ENCODE data around the gene SLC44A4.
"Not testable (repeated sequence)": the region's sequence is repeated elsewhere in the genome, so short reads cannot be mapped to it uniquely, and the experiment has no call there.

SLC44A4 gene

GRCh38 chr6:31817929-31818511 lies 60.8 kb downstream of the SLC44A4 start:
- POLR2A ChIA-PET, result interaction anchor here (0.7 to 2.4 kb wide), 3 partner anchors 9 to 12 kb away, joined by 7 to 20 read pairs (median 7); partner anchors contain the start of genes HSPA1B and LSM2
- H3K4me3 ChIP-seq (ENCODE audit: low read depth, low read length), result peak overlapping the region; percentile 33
- peak overlapping the region; percentile 1; the same call in 1 of the 2 replicates for H3K27ac ChIP-seq (ENCODE audit: extremely low read depth, low read depth, low read length)

GRCh38 chr6:31817133-31817928 lies 61.5 kb downstream of the SLC44A4 start:
- H3K4me1 ChIP-seq (ENCODE audit: control insufficient read depth, insufficient read depth, low read length); H3K9me3 ChIP-seq (ENCODE audit: control insufficient read depth, insufficient read depth, low read depth, low read length): not testable (repeated sequence)
- ChIA-PET POLR2A (interaction anchor here (0.7 to 2.4 kb wide), 3 partner anchors 10 to 12 kb away, joined by 7 to 20 read pairs (median 7); partner anchors contain the start of genes HSPA1B and LSM2), CTCF (interaction anchor here (0.5 kb wide), 1 partner anchor 28 kb away, joined by 3 read pairs; no protein-coding TSS in a partner anchor)
- H3K36me3 ChIP-seq (ENCODE audit: control insufficient read depth in 2 of 2, insufficient read depth in 1 of 2, low read length in 2 of 2), result peaks cover 0 to 25% of the 10 kb centered on the region in 2 experiments; a peak in 1 of 3 replicates
- H3K4me3 ChIP-seq (ENCODE audit: low read depth, low read length), result peak overlapping the region; percentile 33
- peak overlapping the region; percentile 54; the same call in 1 of the 2 replicates for H3K27ac ChIP-seq (ENCODE audit: extremely low read depth, low read depth, low read length)

More at GRCh38 chr6:31817929-31818511, 60.8 kb downstream of the SLC44A4 start:
- H3K9me3 ChIP-seq (ENCODE audit: control insufficient read depth, insufficient read depth, low read depth, low read length); H3K4me1 ChIP-seq (ENCODE audit: control insufficient read depth, insufficient read depth, low read length): not testable (repeated sequence)
- CTCF ChIA-PET, result interaction anchor here (0.5 to 1.2 kb wide), 2 partner anchors 11 to 28 kb away, joined by 3 read pairs; partner anchors contain the start of gene LSM2
- TF ChIP-seq ZNF121 (tag by site-specific recombination; IDR thresholded peaks at IDR 0.05), result peak; percentile 78
- TF ChIP-seq ZNF600 (tag by site-specific recombination; IDR thresholded peaks at IDR 0.05), result 0 out of 2 replicates have a peak, but pooled peaks have one; percentile 28
- TF ChIP-seq, protein P1, sequence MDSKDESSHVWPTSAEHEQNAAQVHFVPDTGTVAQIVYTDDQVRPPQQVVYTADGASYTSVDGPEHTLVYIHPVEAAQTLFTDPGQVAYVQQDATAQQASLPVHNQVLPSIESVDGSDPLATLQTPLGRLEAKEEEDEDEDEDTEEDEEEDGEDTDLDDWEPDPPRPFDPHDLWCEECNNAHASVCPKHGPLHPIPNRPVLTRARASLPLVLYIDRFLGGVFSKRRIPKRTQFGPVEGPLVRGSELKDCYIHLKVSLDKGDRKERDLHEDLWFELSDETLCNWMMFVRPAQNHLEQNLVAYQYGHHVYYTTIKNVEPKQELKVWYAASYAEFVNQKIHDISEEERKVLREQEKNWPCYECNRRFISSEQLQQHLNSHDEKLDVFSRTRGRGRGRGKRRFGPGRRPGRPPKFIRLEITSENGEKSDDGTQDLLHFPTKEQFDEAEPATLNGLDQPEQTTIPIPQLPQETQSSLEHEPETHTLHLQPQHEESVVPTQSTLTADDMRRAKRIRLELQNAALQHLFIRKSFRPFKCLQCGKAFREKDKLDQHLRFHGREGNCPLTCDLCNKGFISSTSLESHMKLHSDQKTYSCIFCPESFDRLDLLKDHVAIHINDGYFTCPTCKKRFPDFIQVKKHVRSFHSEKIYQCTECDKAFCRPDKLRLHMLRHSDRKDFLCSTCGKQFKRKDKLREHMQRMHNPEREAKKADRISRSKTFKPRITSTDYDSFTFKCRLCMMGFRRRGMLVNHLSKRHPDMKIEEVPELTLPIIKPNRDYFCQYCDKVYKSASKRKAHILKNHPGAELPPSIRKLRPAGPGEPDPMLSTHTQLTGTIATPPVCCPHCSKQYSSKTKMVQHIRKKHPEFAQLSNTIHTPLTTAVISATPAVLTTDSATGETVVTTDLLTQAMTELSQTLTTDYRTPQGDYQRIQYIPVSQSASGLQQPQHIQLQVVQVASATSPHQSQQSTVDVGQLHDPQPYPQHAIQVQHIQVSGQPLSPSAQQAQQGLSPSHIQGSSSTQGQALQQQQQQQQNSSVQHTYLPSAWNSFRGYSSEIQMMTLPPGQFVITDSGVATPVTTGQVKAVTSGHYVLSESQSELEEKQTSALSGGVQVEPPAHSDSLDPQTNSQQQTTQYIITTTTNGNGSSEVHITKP (tag by site-specific recombination; IDR thresholded peaks at IDR 0.05), result peak; percentile 60; the same call in 1 of the 2 replicates
- peak; percentile 43; the same call in 1 of the 2 replicates for TF ChIP-seq ZFHX2 (tag by site-specific recombination; conservative IDR thresholded peaks at IDR 0.05)
- TF ChIP-seq EGR2 (tag by site-specific recombination; IDR thresholded peaks at IDR 0.05; ENCODE audit: low read depth), result peak; percentile 22; the same call in 1 of the 2 replicates
- TF ChIP-seq SP7 (tag by site-specific recombination; IDR thresholded peaks at IDR 0.05), result 0 out of 2 replicates have a peak, but pooled peaks have one; percentile 6
- peaks cover 0 to 25% of the 10 kb centered on the region in 2 experiments; a peak in 1 of 3 replicates for H3K36me3 ChIP-seq (ENCODE audit: control insufficient read depth in 2 of 2, insufficient read depth in 1 of 2, low read length in 2 of 2)

DNA sequence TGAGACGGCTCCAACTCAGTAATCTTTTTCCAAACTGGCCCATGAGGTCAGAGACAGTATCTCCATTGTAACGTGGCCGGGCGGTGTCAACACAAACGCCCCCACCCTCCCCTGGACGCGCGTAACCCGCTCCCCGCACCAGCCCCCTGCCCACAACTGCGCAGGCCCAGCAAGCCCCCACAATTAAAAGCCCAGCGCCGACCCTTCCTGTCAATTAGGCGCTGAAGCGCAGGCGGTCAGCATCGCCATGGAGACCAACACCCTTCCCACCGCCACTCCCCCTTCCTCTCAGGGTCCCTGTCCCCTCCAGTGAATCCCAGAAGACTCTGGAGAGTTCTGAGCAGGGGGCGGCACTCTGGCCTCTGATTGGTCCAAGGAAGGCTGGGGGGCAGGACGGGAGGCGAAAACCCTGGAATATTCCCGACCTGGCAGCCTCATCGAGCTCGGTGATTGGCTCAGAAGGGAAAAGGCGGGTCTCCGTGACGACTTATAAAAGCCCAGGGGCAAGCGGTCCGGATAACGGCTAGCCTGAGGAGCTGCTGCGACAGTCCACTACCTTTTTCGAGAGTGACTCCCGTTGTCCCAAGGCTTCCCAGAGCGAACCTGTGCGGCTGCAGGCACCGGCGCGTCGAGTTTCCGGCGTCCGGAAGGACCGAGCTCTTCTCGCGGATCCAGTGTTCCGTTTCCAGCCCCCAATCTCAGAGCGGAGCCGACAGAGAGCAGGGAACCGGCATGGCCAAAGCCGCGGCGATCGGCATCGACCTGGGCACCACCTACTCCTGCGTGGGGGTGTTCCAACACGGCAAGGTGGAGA lies 63.6 kb downstream of the SLC44A4 start, which contains the start of the genes HSPA1A and HSPA1L:
Gene HSPA1A (plus strand): TSS at position 519 of the 814 bp plus-strand sequence. CDS start 214 bp downstream, at position 733.
Gene HSPA1L (minus strand): TSS at position 259 of the 814 bp plus-strand sequence. CDS start 3,311 bp downstream, outside the sequence.
- H3K36me3 ChIP-seq (ENCODE audit: control insufficient read depth in 2 of 2, insufficient read depth in 1 of 2, low read length in 2 of 2), result peaks cover 0 to 31% of the 10 kb centered on the region in 2 experiments; a peak in 1 of 3 replicates
- peak within 1 kb of the TSS; percentile 46 for H3K4me3 ChIP-seq (ENCODE audit: low read depth, low read length)
- H3K4me1 ChIP-seq (ENCODE audit: control insufficient read depth, insufficient read depth, low read length), result peaks cover 4% of the 10 kb centered on the region; the same call in 1 of the 2 replicates
- peak within 1 kb of the TSS; percentile 80 for H3K27ac ChIP-seq (ENCODE audit: extremely low read depth, low read depth, low read length)
- H3K9me3 ChIP-seq (ENCODE audit: control insufficient read depth, insufficient read depth, low read depth, low read length), result no peaks in the 10 kb centered on the region
- TF ChIP-seq KLF10 (tag by site-specific recombination; IDR thresholded peaks at IDR 0.05) (no peak), PBX3 (CRISPR knock-in tag; IDR thresholded peaks at IDR 0.05) (0 out of 2 replicates have a peak, but pooled peaks have one; percentile 46)
- ChIA-PET POLR2A (interaction anchor here (0.5 to 5.6 kb wide), 41 partner anchors 8 to 1156 kb away, joined by 3 to 206 read pairs (median 4); partner anchors contain the start of genes ABHD16A, C6orf47, CLIC1 and DDAH2), CTCF (interaction anchor here (0.7 to 1.1 kb wide), 5 partner anchors 11 to 79 kb away, joined by 3 read pairs; partner anchors contain the start of gene CLIC1)
